ENCODE results near the gene GCSH. TPM values are rescaled to one million over a fixed set of nuclear protein-coding genes. Genes with fewer than 3 reads are reported as not detected.
"Not testable (repeated sequence)": the region's sequence is repeated elsewhere in the genome, so short reads cannot be mapped to it uniquely, and the experiment has no call there.

The GCSH gene
- total RNA-seq, result 9.0 and 18.0 TPM in 2 replicates

GRCh38 chr16:81095953-81096714, at the start of gene GCSH:
GCSH (minus strand) TSS chr16:81096395; CDS start chr16:81096278, 117 bp downstream.
- DNase-seq (ENCODE audit: low read depth in 2 of 2), result peak; percentile 96 to 99

GRCh38 chr16:81143921-81144471, 47.8 kb upstream of the GCSH start:
- no peak for DNase-seq (ENCODE audit: low read depth in 2 of 2)

- no peak for DNase-seq (ENCODE audit: low read depth in 2 of 2)
Measured at GRCh38 chr16:81142864-81143263, 46.7 kb upstream of the GCSH start.

GRCh38 chr16:81140930-81141780, 45.0 kb upstream of the GCSH start:
- DNase-seq (ENCODE audit: low read depth in 2 of 2), result no peak

- no peak for DNase-seq (ENCODE audit: low read depth in 2 of 2)
Measured at GRCh38 chr16:81138831-81139557, 42.8 kb upstream of the GCSH start.

GRCh38 chr16:81137754-81138153, 41.6 kb upstream of the GCSH start:
- no peak for DNase-seq (ENCODE audit: low read depth in 2 of 2)

- DNase-seq (ENCODE audit: low read depth in 2 of 2), result no peak
Measured at GRCh38 chr16:81136390-81137335, 40.5 kb upstream of the GCSH start.

- no peak for DNase-seq (ENCODE audit: low read depth in 2 of 2)
Measured at GRCh38 chr16:81130126-81130525, 33.9 kb upstream of the GCSH start.

GRCh38 chr16:81128726-81129524, 32.7 kb upstream of the GCSH start:
- DNase-seq (ENCODE audit: low read depth in 2 of 2), result no peak

- no peak for DNase-seq (ENCODE audit: low read depth in 2 of 2)
Measured at GRCh38 chr16:81127051-81127450, 30.9 kb upstream of the GCSH start.

- no peak for DNase-seq (ENCODE audit: low read depth in 2 of 2)
Measured at GRCh38 chr16:81123092-81123852, 27.1 kb upstream of the GCSH start.

GRCh38 chr16:81121474-81121990, 25.3 kb upstream of the GCSH start:
- no peak for DNase-seq (ENCODE audit: low read depth in 2 of 2)

GRCh38 chr16:81117436-81117835, 21.2 kb upstream of the GCSH start:
- DNase-seq (ENCODE audit: low read depth in 2 of 2), result no peak

GRCh38 chr16:81116285-81116684, 20.1 kb upstream of the GCSH start:
- no peak for DNase-seq (ENCODE audit: low read depth in 2 of 2)

- no peak for DNase-seq (ENCODE audit: low read depth in 2 of 2)
Measured at GRCh38 chr16:81112453-81112852, 16.3 kb upstream of the GCSH start.

- not testable (repeated sequence) for DNase-seq (ENCODE audit: low read depth in 2 of 2)
Measured at GRCh38 chr16:81109274-81109673, 13.1 kb upstream of the GCSH start.

GRCh38 chr16:81107511-81107910, 11.3 kb upstream of the GCSH start:
- no peak for DNase-seq (ENCODE audit: low read depth in 2 of 2)

GRCh38 chr16:81106826-81107503, 10.8 kb upstream of the GCSH start:
- peak in 1 of 2 donors; percentile 30 for DNase-seq (ENCODE audit: low read depth in 2 of 2)
